Thyroid gland (tissue), 4 donors: ENCODE measurements around the gene CRY2.

Source experiments
- CTCF ChIP-seq, 6 experiments: fragments of 200-600 bp in 3 of 6; fragments of 450-650 bp in 3 of 6; sonication (generic) in 3 of 6; IDR thresholded peaks; one replicate each; pipeline ENCODE4 v1.5.1; 2016 to 2019; ENCODE audit warnings: antibody characterized with exemption in 6 of 6, mild to moderate bottlenecking in 2 of 6, inconsistent platforms in 1 of 6, moderate library complexity in 1 of 6
- POLR2A ChIP-seq, 2 donors: fragments of 450-650 bp; IDR thresholded peaks; one replicate each; pipeline ENCODE4 v1.6.1; 2017; ENCODE audit warnings: antibody characterized with exemption in 2 of 2, mild to moderate bottlenecking in 2 of 2, moderate library complexity in 1 of 2

- no peak for TF ChIP-seq POLR2A (IDR thresholded peaks at IDR 0.05)
- no peak for TF ChIP-seq CTCF (IDR thresholded peaks at IDR 0.05)
Measured at GRCh38 chr11:45930951-45931570, 83.8 kb downstream of the CRY2 start.
